Measurements from ENCODE around the gene HNRNPK. TPM values are rescaled to one million over a fixed set of nuclear protein-coding genes. Genes with fewer than 3 reads are reported as not detected.

The HNRNPK gene
- total and polyA plus RNA-seq, 7 experiments from 2014 or later: 537 to 958 (median 625) TPM

- CTCF ChIA-PET: no interaction called here
- no peaks in the 10 kb centered on the region for H3K27me3 Mint-ChIP-seq
Observed at GRCh38 chr9:83991355-83991754, 11.3 kb upstream of the HNRNPK start.

GRCh38 chr9:83988411-83988810, 8.4 kb upstream of the HNRNPK start:
- Mint-ChIP-seq H3K27me3 (no peaks in the 10 kb centered on the region), H3K36me3 (peaks cover 4 to 26% (median 19%) of the 10 kb centered on the region in 5 donors), H3K27ac (peak overlapping the region in 1 of 9 donors; percentile 44), H3K4me3 (no peak overlapping the region), H3K9me3 (no peaks in the 10 kb centered on the region), H3K4me1 (peaks cover 0 to 41% (median 8%) of the 10 kb centered on the region in 7 donors)
- ChIA-PET POLR2A (no interaction called here), CTCF (no interaction called here)
- H3K9me3 ChIP-seq (ENCODE audit: control insufficient read depth in 2 of 3, low read length in 3 of 3): no peaks in the 10 kb centered on the region
- peaks cover 0 to 5% of the 10 kb centered on the region in 2 donors for H3K4me1 ChIP-seq (ENCODE audit: control insufficient read depth in 2 of 2, insufficient read depth in 2 of 2, low read length in 2 of 2)
- H3K36me3 ChIP-seq (ENCODE audit: control insufficient read depth in 2 of 3, insufficient read depth in 3 of 3, low read length in 3 of 3): no peaks in the 10 kb centered on the region
- intact Hi-C loops (cut with micrococcal nuclease): loop anchor here in 1 of 2 donors (10.0 kb wide), 2 partner anchors 66 to 1816 kb away; no protein-coding TSS in a partner anchor
- H3K27me3 ChIP-seq (ENCODE audit: control insufficient read depth in 2 of 2, insufficient read depth in 2 of 2, low read length in 2 of 2): no peaks in the 10 kb centered on the region
- no peak overlapping the region for H3K27ac ChIP-seq (ENCODE audit: low read depth, low read length)
- no peak overlapping the region for H3K4me3 ChIP-seq (ENCODE audit: low read length)
- DNase-seq (no peak), ATAC-seq (no peak)

More at GRCh38 chr9:83991355-83991754, 11.3 kb upstream of the HNRNPK start:
- POLR2A ChIA-PET: no interaction called here
- H3K4me1 ChIP-seq (ENCODE audit: control insufficient read depth in 2 of 2, insufficient read depth in 2 of 2, low read length in 2 of 2): no peaks in the 10 kb centered on the region
- H3K4me3 ChIP-seq (ENCODE audit: low read length): no peak overlapping the region
- H3K27me3 ChIP-seq (ENCODE audit: control insufficient read depth in 2 of 2, insufficient read depth in 2 of 2, low read length in 2 of 2): no peaks in the 10 kb centered on the region
- Mint-ChIP-seq H3K4me1 (peaks cover 0 to 42% (median 11%) of the 10 kb centered on the region in 7 donors), H3K36me3 (peaks cover 4 to 31% (median 27%) of the 10 kb centered on the region in 5 donors), H3K4me3 (no peak overlapping the region), H3K27ac (no peak overlapping the region), H3K9me3 (no peaks in the 10 kb centered on the region)
- intact Hi-C loops (cut with micrococcal nuclease): no loop called here
- no peak for DNase-seq
- H3K9me3 ChIP-seq (ENCODE audit: control insufficient read depth in 2 of 3, low read length in 3 of 3): no peaks in the 10 kb centered on the region
- ATAC-seq: no peak
- H3K27ac ChIP-seq (ENCODE audit: low read depth, low read length): no peak overlapping the region
- no peaks in the 10 kb centered on the region for H3K36me3 ChIP-seq (ENCODE audit: control insufficient read depth in 2 of 3, insufficient read depth in 3 of 3, low read length in 3 of 3)

GRCh38 chr9:83987402-83987791, 7.4 kb upstream of the HNRNPK start:
- Mint-ChIP-seq H3K9me3 (peaks cover 0 to 1% (median 0%) of the 10 kb centered on the region in 11 donors), H3K27me3 (no peaks in the 10 kb centered on the region), H3K27ac (peak overlapping the region in 1 of 9 donors; percentile 39), H3K4me3 (peak overlapping the region in 1 of 10 donors; percentile 1), H3K36me3 (peaks cover 4 to 29% (median 16%) of the 10 kb centered on the region in 5 donors), H3K4me1 (peaks cover 6 to 42% (median 15%) of the 10 kb centered on the region in 7 donors)
- Histone ChIP-seq H3K27ac (ENCODE audit: low read depth, low read length) (no peak overlapping the region), H3K4me1 (ENCODE audit: control insufficient read depth in 2 of 2, insufficient read depth in 2 of 2, low read length in 2 of 2) (peaks cover 0 to 6% of the 10 kb centered on the region in 2 donors), H3K27me3 (ENCODE audit: control insufficient read depth in 2 of 2, insufficient read depth in 2 of 2, low read length in 2 of 2) (no peaks in the 10 kb centered on the region), H3K36me3 (ENCODE audit: control insufficient read depth in 2 of 3, insufficient read depth in 3 of 3, low read length in 3 of 3) (no peaks in the 10 kb centered on the region), H3K9me3 (ENCODE audit: control insufficient read depth in 2 of 3, low read length in 3 of 3) (no peaks in the 10 kb centered on the region), H3K4me3 (ENCODE audit: low read length) (no peak overlapping the region)
- ChIA-PET CTCF (no interaction called here), POLR2A (no interaction called here)
- intact Hi-C loops (cut with micrococcal nuclease): loop anchor here in 1 of 2 donors (10.0 kb wide), 2 partner anchors 67 to 1817 kb away; no protein-coding TSS in a partner anchor
- no peak for DNase-seq
- no peak for ATAC-seq

- CTCF ChIA-PET: no interaction called here
- no peaks in the 10 kb centered on the region for H3K9me3 ChIP-seq (ENCODE audit: control insufficient read depth in 2 of 3, low read length in 3 of 3)
- DNase-seq (no peak), ATAC-seq (peak; percentile 51)
- Mint-ChIP-seq H3K27ac (peak overlapping the region in 2 of 9 donors; percentile 29 to 39), H3K4me3 (peak overlapping the region in 2 of 10 donors; percentile 1 to 6), H3K9me3 (peaks cover 0 to 1% (median 0%) of the 10 kb centered on the region in 11 donors), H3K36me3 (peaks cover 4 to 29% (median 16%) of the 10 kb centered on the region in 5 donors), H3K27me3 (no peaks in the 10 kb centered on the region), H3K4me1 (peaks cover 7 to 41% (median 15%) of the 10 kb centered on the region in 7 donors)
- POLR2A ChIA-PET: no interaction called here
- no peaks in the 10 kb centered on the region for H3K36me3 ChIP-seq (ENCODE audit: control insufficient read depth in 2 of 3, insufficient read depth in 3 of 3, low read length in 3 of 3)
- H3K27ac ChIP-seq (ENCODE audit: low read depth, low read length): no peak overlapping the region
- H3K27me3 ChIP-seq (ENCODE audit: control insufficient read depth in 2 of 2, insufficient read depth in 2 of 2, low read length in 2 of 2): no peaks in the 10 kb centered on the region
- intact Hi-C loops (cut with micrococcal nuclease): loop anchor here in 1 of 2 donors (10.0 kb wide), 2 partner anchors 68 to 1818 kb away; no protein-coding TSS in a partner anchor
- peaks cover 0 to 6% of the 10 kb centered on the region in 2 donors for H3K4me1 ChIP-seq (ENCODE audit: control insufficient read depth in 2 of 2, insufficient read depth in 2 of 2, low read length in 2 of 2)
- H3K4me3 ChIP-seq (ENCODE audit: low read length): no peak overlapping the region
Observed at GRCh38 chr9:83986765-83987401, 6.9 kb upstream of the HNRNPK start.

GRCh38 chr9:83986195-83986594, 6.2 kb upstream of the HNRNPK start:
- H3K36me3 Mint-ChIP-seq: peaks cover 4 to 27% (median 12%) of the 10 kb centered on the region in 5 donors
- peaks cover 0 to 1% (median 0%) of the 10 kb centered on the region in 11 donors for H3K9me3 Mint-ChIP-seq
- H3K4me1 ChIP-seq (ENCODE audit: control insufficient read depth in 2 of 2, insufficient read depth in 2 of 2, low read length in 2 of 2): peaks cover 0 to 6% of the 10 kb centered on the region in 2 donors
- intact Hi-C loops (cut with micrococcal nuclease): loop anchor here in 1 of 2 donors (10.0 kb wide), 2 partner anchors 69 to 1819 kb away; no protein-coding TSS in a partner anchor
- H3K4me3 Mint-ChIP-seq: no peak overlapping the region
- no peak overlapping the region for H3K4me3 ChIP-seq (ENCODE audit: low read length)
- no peaks in the 10 kb centered on the region for H3K9me3 ChIP-seq (ENCODE audit: control insufficient read depth in 2 of 3, low read length in 3 of 3)
- no peak overlapping the region for H3K27ac ChIP-seq (ENCODE audit: low read depth, low read length)
- no peak for DNase-seq
- no peaks in the 10 kb centered on the region for H3K36me3 ChIP-seq (ENCODE audit: control insufficient read depth in 2 of 3, insufficient read depth in 3 of 3, low read length in 3 of 3)
- peaks cover 14 to 47% (median 22%) of the 10 kb centered on the region in 7 donors for H3K4me1 Mint-ChIP-seq
- POLR2A ChIA-PET: no interaction called here
- no peak for ATAC-seq
- no peaks in the 10 kb centered on the region for H3K27me3 ChIP-seq (ENCODE audit: control insufficient read depth in 2 of 2, insufficient read depth in 2 of 2, low read length in 2 of 2)
- peak overlapping the region in 1 of 9 donors; percentile 30 for H3K27ac Mint-ChIP-seq
- CTCF ChIA-PET: no interaction called here
- no peaks in the 10 kb centered on the region for H3K27me3 Mint-ChIP-seq

GRCh38 chr9:83981126-83981871, 1.3 kb upstream of the HNRNPK start:
- CTCF ChIA-PET: interaction anchor here (0.6 to 2.0 kb wide), 3 partner anchors 24 to 73 kb away, joined by 4 to 7 read pairs (median 4); partner anchors contain the start of gene KIF27
- Mint-ChIP-seq H3K4me3 (peak overlapping the region; percentile 91 to 100 (median 99)), H3K27me3 (no peaks in the 10 kb centered on the region), H3K36me3 (peaks cover 5 to 23% (median 18%) of the 10 kb centered on the region in 5 donors), H3K9me3 (peaks cover 0 to 6% (median 0%) of the 10 kb centered on the region in 11 donors), H3K4me1 (peaks cover 21 to 44% (median 40%) of the 10 kb centered on the region in 7 donors), H3K27ac (peak overlapping the region; percentile 43 to 100 (median 99))
- Histone ChIP-seq H3K4me3 (ENCODE audit: low read length) (peak overlapping the region; percentile 93), H3K4me1 (ENCODE audit: control insufficient read depth in 2 of 2, insufficient read depth in 2 of 2, low read length in 2 of 2) (peaks cover 14 to 21% of the 10 kb centered on the region in 2 donors), H3K27me3 (ENCODE audit: control insufficient read depth in 2 of 2, insufficient read depth in 2 of 2, low read length in 2 of 2) (no peaks in the 10 kb centered on the region), H3K36me3 (ENCODE audit: control insufficient read depth in 2 of 3, insufficient read depth in 3 of 3, low read length in 3 of 3) (peaks cover 0 to 29% (median 5%) of the 10 kb centered on the region in 3 experiments), H3K9me3 (ENCODE audit: control insufficient read depth in 2 of 3, low read length in 3 of 3) (no peaks in the 10 kb centered on the region), H3K27ac (ENCODE audit: low read depth, low read length) (peak overlapping the region; percentile 99)
- intact Hi-C loops (cut with micrococcal nuclease): loop anchor here (1.0 to 10.0 kb wide), 5 partner anchors 74 to 1824 kb away; partner anchors contain the start of genes GKAP1 (in 1 of the 2) and IDNK (in 1 of the 2)
- ATAC-seq: no peak
- POLR2A ChIA-PET: interaction anchor here (1.4 to 4.8 kb wide), 13 partner anchors 10 to 358 kb away, joined by 4 to 44 read pairs (median 11); partner anchors contain the start of genes IDNK, KIF27 and UBQLN1
- DNase-seq: peak in 1 of 9 donors; percentile 39
